ENCODE measurements around the gene CDH4.

CDH4 gene

DNA sequence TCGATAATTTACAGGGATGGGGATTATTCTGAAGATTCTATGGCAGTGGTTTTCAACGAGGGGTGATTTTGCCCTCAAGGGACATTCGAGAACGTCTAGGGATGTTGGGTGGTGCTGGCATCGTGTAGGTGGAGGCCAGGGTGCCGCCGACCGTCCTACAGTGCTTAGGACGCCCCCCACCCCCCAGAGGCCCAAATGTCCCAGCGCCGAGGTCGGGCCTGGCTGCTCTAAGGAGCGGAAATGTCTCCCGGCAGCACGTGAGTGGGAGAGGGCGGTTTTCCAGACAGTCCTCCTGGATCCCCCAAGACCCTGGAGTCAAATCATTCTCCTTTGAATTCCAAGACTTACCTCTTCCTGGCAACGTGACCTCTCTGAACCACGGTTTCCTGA is 101.9 kb downstream of the CDH4 start:
- TF ChIP-seq, protein P1, sequence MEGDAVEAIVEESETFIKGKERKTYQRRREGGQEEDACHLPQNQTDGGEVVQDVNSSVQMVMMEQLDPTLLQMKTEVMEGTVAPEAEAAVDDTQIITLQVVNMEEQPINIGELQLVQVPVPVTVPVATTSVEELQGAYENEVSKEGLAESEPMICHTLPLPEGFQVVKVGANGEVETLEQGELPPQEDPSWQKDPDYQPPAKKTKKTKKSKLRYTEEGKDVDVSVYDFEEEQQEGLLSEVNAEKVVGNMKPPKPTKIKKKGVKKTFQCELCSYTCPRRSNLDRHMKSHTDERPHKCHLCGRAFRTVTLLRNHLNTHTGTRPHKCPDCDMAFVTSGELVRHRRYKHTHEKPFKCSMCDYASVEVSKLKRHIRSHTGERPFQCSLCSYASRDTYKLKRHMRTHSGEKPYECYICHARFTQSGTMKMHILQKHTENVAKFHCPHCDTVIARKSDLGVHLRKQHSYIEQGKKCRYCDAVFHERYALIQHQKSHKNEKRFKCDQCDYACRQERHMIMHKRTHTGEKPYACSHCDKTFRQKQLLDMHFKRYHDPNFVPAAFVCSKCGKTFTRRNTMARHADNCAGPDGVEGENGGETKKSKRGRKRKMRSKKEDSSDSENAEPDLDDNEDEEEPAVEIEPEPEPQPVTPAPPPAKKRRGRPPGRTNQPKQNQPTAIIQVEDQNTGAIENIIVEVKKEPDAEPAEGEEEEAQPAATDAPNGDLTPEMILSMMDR (IDR thresholded peaks at IDR 0.05; ENCODE audit: low read depth, low read length) = no peak
- in situ Hi-C loops (cut with HindIII; ENCODE audit: low sequenced_read_pairs) = no loop called here
- no peak overlapping the region for H3K4me3 ChIP-seq (ENCODE audit: low read depth, low read length)
- no peak for DNase-seq (ENCODE audit: low read depth, low spot score)

DNA sequence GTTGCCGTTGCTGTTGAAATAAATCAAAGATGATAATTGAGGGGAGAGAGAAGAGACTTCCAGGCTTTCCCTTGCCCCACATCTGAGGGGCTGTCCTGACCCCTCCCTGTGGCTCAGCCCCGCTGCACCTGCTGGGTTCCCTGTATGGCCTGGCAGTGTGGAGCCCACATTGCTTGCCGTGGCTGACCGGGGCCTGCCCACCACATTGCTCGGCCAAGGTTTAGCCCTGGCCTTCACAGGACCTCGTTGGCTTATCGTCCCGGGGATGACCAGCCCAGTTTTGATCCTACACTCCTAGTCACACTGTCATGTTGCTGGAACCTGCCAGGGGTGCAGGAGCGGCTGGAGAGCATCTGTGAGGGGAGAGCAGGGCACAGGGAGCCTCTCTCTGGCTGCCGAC is 102.4 kb downstream of the CDH4 start:
- DNase-seq (ENCODE audit: low read depth, low spot score) = no peak
- TF ChIP-seq, protein P1 (IDR thresholded peaks at IDR 0.05; ENCODE audit: low read depth, low read length) = no peak
- in situ Hi-C loops (cut with HindIII; ENCODE audit: low sequenced_read_pairs) = no loop called here
- H3K4me3 ChIP-seq (ENCODE audit: low read depth, low read length) = no peak overlapping the region

DNA sequence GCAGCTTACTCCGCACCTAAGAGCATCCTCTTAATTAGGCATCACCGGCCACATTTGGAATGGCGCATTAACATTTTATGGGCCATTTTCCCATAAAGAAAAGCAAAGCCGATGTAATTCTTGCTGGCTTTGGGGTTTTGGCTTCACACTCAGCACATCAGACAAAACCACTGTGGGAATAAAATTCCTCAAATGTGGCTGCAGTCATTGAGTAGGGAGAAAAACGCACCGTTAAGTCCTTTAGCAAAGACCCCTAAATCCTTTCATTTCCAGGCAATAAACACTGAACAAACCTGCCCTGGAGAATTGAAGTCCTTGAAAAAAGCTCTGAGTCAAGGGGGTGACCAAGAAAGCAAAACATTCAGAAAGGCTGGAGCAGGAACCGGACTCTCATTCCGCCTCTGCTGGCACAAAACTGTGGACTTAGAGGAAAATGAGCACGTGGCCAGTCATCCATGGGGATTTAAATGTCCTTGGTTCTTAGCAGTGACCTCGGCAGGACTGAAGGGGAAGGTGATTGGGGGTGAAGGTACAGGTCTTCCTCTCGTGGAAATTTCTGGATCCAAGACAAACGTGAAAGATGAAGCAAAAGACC is 102.9 kb downstream of the CDH4 start:
- DNase-seq (ENCODE audit: low read depth, low spot score) = peak; percentile 28
- H3K4me3 ChIP-seq (ENCODE audit: low read depth, low read length) = no peak overlapping the region
- TF ChIP-seq, protein P1 (IDR thresholded peaks at IDR 0.05; ENCODE audit: low read depth, low read length) = no peak
- in situ Hi-C loops (cut with HindIII; ENCODE audit: low sequenced_read_pairs) = no loop called here

DNA sequence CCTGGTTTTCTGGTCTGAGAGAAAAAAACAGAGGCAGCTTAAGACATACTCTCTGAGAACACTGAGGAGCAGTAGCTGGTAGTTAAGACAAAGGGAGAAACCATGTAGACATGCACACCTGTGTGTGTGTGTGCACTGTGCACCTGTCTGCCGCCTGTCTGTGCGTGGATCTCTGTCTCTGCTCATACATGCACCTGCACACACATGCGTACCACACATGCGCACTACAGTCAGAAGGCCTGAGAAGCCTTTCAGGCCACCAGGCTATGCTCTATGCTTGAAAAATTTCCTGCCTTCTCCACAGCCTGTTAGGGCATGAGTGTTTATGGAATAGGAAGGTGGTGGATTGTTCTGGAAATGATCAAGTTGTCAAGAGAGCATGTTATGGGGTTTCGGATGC is 103.5 kb downstream of the CDH4 start:
- no peak overlapping the region for H3K4me3 ChIP-seq (ENCODE audit: low read depth, low read length)
- no peak for DNase-seq (ENCODE audit: low read depth, low spot score)
- TF ChIP-seq, protein P1 (IDR thresholded peaks at IDR 0.05; ENCODE audit: low read depth, low read length) = no peak
- in situ Hi-C loops (cut with HindIII; ENCODE audit: low sequenced_read_pairs) = no loop called here

DNA sequence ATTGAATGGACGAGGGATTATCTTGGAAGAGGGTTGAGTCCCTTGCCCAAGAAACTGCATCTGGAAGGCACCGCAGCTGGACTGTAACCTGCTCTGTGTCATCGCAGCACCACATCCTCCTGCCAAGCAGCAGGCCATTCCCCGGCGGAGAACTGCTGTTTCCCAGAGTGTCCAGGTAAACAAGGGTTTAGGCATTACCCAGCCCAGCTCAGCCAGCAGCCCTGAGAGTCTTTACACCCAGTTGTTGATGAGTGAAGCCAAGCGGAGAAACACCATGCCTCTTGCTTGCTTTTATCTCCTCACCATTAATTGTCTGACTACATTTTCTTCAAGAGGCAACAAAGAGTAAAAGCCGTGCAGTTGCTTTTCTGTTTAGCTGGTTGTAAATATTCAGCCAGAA is 104.1 kb downstream of the CDH4 start:
- no peak for DNase-seq (ENCODE audit: low read depth, low spot score)
- no peak overlapping the region for H3K4me3 ChIP-seq (ENCODE audit: low read depth, low read length)
- TF ChIP-seq, protein P1 (IDR thresholded peaks at IDR 0.05; ENCODE audit: low read depth, low read length) = no peak
- in situ Hi-C loops (cut with HindIII; ENCODE audit: low sequenced_read_pairs) = no loop called here

DNA sequence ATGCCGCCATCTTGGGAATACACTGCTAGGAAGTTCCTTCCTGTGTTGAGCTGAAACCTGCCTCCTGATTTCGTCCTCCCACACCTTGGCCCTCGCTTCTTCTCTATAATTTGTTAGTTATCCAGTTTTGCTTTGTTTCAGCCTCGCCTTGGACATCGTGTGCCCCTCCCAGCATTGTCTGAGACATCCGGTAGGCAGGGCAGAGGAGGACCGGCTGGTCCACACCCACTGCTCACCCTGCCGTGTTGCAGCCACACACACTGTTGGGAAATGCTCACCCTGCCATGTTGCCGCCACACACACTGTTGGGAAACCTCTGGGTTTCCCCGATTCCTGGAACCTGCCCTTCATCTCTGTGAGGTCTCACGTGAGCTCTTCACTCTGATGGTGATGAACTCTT is 105.1 kb downstream of the CDH4 start:
- no peak for DNase-seq (ENCODE audit: low read depth, low spot score)
- H3K4me3 ChIP-seq (ENCODE audit: low read depth, low read length) = no peak overlapping the region
- TF ChIP-seq, protein P1 (IDR thresholded peaks at IDR 0.05; ENCODE audit: low read depth, low read length) = no peak
- in situ Hi-C loops (cut with HindIII; ENCODE audit: low sequenced_read_pairs) = no loop called here

DNA sequence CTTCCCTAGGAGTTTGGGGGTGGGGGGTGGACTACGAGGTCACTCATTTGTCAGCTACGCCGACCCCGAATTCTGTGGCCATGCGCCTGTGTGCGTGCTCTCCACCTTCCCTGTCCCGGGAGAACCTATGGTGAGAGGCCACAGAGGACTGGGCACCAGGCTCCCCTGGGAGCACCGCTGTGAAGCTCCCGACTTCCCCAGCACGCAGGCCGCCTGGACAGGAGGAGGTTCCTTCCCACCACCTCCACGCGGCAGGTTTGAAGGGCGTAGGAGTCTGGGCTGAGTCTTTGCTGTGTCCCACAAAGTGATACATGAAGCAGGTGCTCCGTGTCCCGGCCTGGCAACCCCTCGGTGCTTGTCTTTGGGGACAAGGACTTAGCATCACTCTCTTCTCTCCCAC is 107.2 kb downstream of the CDH4 start:
- no peak for DNase-seq (ENCODE audit: low read depth, low spot score)
- no peak overlapping the region for H3K4me3 ChIP-seq (ENCODE audit: low read depth, low read length)
- in situ Hi-C loops (cut with HindIII; ENCODE audit: low sequenced_read_pairs) = no loop called here
- TF ChIP-seq, protein P1 (IDR thresholded peaks at IDR 0.05; ENCODE audit: low read depth, low read length) = no peak

Data from astrocyte of the spinal cord (primary cell).